ENCODE results near the gene FN1.

FN1 gene

DNA sequence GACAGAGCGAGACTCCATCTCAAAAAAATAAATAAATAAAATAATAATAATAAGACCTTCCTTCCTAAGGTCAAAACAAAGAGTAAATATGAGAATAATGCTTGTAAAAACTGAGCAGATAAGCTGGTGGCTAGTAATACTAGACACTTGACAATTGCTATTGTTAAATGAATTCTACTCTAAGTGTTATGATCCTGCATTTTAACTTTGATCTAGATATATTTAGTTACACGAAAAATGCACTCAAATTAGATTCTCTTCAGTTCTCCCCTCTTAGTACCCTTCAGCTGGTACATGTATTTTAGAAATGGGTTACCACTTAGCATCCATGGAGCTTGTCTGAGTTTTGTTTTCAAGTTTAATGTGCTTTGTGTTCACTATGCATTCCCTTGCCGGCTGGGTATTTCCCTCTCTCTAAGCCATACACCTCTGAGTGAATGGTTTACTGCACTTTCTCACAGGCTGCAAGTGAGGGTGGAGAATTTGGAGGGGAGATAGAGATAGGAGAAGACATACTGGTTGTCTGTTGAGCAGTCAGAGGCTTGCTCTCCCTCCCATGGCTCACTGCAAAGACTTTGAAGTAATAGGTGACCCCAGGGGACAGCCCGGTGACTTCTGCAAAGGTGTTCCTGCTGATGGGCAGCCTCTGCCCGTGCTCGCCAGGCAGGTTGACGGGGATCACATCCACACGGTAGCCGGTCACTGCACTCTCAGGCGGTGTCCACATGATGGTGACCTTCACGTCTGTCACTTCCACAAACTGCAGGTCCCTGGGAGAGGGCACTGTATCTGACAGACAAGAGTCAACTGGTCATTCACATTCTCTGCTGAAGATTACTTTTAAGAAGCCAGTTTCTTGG, 29.9 kb downstream of the FN1 start:
- DNase-seq = no peak

DNA sequence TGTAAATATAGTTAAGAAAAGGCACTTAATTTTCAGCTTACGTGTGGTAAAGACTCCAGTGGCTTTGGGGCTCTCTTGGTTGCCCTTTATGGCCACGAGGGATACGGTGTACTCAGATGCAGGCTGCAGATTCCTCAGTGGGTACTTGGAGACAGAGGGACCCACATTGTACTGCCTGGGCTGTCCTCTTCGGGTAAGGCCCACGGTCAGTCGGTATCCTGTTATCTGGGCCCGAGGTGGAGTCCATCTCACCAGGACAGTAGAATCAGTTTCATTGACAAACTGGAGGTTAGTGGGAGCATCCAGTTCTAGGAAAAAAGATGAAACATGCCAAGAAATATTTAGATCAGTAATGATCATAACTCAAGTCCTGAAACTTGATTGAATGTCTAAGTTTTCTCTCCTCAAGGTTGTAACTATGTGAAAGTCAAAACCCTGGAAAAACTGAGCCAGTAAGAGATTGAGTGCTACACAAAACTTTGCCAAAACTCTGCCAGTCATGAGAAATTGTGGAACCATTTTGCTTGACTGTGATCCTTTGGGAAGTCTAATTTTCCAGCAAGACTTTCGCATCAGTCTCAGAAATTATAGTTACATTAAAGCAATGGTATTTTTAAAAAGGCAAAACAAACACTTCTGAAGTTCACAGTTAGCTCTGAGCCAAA, 31.4 kb downstream of the FN1 start:
- DNase-seq = no peak

DNA sequence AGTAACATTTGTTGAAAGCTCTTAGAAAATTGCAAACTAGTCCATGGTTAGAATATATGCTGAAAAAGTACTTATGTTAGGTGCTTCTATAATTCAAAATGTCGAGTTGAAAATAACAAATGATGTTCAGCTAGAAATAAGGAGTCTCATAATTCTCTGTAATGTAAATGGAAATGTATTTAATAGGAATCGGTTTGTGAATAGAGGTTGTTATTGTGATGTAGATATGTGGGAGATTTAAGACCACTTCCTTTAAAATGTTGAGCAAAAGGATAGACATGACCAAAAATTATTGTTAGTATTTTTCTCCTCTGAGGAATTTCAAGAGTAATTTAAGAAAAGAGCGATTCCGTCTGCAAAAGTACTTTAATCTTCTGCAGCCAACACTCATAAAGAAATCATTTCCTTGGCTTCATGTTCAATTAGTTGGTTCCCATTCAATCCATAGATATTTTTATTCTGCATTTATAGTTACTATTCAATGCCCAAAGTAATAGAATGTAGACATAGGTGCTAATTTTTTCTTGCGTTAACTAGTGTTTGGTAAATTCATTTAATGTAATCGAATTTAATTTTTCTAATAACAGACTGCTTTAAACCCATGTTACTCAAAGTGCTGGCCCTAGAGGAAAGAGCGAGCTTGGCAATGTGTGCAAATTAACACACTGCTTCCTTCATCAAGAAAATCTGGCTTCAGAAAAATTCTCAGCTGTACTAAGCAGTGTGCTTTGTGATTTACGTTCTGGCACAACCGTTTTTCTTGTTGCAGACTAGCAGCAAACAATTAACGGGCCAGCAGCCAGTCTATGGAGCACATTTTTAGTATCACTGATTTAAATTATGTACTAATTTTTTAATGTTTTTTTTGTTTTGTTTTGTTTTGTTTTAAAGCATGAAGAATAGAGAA, 32.2 kb downstream of the FN1 start:
- no peak for DNase-seq

DNA sequence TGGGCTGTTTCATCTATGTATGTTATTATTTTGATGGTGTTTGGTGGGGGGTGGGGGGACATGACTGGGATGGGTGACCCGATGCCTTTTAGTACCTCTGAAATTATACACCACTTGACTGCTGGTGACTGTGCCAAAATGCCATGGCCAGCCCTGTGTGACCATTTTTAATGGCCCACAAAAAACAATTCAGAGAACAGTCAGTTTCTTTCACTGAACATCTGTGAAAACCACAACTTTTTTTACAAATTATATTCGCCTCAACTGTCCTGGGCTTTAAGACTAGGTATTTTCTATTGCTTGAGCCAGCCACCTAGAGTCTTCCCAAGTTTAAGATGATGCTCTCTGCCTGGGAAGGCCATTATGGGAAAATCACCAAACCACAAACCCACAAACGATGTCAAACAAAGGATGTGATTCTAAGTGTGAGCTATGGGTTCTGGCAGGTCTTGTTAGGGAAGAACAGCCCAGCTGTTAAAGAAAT, 33.9 kb downstream of the FN1 start:
- no peak for DNase-seq

DNA sequence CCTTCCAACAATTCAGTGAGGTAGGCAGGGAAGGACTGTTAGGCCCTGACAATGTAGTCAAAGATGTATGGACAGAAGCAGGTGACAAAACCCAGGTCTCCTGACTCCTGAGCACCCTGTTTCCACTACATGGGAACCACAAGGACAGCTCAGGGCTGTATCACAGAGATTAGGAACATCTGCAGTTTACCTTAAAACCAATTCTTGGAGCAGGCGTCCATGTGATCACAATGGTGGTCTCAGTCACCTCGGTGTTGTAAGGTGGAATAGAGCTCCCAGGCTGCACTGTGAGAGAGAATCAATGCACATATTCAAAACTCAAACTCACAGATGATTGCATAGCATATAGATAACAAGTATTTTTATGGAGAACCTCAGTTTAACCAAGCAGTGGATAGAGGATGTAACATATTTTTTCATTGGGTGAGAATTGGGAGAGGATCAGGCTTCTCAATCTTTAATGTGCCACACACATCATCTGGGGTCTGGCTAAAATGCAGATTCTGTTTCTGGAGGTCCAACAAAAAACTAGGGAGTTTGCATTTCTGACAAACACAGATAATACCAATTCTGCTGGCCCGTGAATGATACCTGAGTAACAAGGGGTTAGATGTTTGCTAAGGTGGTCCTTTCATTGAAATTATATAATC, 36.7 kb downstream of the FN1 start:
- DNase-seq = no peak

DNA sequence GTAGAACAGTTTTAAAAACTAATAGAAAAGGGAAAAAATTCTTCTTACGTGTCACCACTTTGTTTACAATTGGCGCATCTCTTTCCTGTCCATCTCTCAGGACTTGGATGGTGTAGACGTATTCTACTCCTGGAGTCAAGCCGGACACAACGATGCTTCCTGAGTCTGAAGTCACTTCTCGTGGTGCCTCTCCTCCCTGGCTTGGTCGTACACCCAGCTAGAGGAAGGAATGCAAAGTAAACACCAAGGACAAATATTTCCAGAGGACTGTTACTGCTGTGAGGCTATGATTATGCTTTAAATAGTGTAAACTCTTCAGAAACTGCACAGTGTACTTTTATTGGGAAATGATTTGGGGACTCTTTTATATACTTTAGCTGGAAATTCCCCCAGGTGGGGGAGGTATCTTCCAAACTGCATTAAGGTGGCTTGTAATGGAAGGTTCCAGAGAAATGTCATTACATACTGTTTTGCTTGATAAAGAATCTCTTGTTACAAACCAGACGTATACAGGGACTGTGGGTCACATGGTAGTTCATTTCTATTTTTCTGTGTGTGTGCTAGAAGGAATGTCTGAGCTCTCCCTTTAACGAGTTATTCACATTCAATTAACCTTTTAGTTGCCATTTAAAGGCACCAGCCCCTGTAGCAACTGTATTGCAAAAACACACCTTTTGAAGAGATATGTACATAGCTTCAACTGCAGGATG, 38.1 kb downstream of the FN1 start:
- DNase-seq = no peak

DNA sequence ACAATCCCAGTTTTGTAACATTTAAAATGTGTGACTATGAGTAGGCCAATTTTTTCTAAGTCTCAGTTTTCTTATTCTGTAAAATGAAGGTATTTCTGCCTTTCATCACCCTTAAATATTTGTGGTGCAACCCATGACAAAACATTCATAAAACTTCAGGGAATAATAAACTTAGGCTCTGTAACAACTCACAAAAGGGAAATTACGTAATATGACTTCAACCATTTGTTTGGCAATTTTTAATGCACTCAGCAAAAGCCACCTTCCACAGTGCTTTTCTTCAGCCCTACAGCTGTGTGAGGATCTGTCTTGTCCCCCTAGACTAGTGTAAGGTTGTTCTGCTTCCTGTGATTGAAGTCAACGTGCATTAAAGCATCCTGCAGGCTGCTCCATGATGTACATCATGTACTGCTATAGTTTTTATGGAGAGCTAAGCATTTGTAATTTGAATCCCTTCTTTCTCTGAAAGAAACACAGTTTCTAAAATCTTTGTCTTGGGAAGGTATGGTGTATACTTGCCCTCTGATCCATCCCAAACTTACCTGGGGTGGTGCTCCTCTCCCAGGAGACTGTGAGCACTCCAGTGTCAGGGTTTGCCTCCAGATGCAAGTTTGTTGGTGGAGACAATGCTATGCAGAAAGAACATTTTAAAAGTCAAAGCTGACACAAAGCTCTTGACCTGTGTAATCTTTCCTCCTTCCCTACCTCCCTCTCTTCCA, 39.1 kb downstream of the FN1 start:
- no peak for DNase-seq

DNA sequence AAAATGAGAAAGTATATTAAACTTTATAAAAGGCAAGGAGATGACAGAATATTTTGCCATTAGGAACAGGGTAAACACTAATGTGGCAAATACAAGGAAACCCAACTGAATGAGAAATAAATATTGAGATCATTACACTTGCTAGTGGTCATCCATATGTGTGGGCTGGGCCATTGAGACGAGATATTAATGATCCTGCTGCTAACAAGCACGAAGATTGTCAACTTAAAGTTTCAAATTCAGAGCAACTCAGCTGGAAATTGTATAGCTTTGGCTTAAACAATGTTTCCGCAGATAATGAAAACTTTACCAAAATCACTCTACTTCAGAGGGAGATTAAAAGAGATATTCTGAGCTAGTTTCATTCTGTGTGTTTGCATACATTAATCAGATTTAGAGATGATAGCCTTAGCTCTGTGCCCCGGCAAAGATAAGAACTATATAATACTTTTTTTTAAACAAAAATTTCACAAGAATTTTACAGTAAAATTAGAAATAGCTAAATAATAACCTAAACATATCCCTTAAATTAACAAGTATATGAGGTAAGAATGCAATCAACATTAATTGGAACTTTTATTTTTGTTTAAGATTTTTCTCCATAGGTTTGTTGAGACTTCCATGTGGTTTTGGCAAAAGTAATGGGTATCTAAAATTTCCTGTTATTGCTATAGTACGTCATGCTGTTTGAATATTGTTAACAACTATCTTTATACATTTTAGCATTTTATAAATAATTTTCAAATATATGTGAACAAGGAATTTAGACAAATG, 40.0 kb downstream of the FN1 start:
- DNase-seq = no peak

DNA sequence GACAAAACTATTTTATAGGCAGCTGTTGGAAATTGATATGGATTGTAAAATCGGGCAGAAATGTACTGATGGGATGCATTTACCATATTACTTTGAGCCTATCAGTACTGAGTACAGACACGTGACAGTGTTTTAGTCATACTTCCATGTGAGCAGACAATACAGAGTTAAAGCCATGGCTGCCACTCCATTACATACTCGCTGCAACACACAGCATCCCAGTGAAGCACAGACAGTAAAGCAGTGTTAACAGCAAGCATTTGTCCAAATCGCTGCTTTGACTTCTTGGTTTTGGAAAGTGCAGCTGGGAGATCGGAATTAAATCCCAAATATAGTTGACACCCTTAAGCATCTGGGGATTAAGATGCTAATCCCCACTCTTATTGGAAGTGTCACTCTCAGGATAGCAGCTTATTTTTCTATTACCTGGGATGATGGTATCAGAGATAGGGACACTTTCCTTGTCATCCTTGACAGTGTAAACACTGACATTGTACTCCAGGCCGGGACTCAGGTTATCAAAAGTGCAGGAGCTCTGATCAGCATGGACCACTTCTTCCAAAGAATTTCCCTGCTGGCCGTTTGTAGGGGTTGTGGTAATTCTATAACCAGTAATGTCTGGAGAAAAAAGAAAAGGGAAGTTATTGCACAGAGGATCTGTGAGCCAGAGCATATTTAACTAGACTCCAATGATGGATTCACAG, 41.6 kb downstream of the FN1 start:
- no peak for DNase-seq

DNA sequence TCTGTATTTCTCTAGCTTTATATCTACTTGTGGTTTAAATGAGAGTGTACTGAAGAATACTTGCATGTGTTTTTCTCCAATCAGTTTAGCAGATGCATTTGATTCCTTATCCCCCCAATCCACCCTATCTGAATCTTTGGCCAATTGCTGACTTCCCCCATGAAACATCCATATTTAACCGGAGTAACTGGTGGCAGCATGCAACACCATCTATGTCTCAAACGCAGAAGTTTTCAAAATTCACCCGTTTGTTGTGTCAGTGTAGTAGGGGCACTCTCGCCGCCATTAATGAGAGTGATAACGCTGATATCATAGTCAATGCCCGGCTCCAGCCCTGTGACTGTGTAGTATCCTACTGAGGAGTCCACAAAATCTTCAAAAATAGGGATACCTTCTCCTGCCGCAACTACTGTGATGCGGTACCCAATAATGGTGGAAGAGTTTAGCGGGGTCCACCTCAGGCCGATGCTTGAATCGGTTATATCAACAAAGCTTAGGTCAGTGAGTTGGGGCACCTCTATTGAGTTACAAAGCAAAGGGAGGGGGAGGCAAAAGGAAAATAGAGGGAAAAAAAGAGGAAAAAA, 43.1 kb downstream of the FN1 start:
- no peak for DNase-seq

DNA sequence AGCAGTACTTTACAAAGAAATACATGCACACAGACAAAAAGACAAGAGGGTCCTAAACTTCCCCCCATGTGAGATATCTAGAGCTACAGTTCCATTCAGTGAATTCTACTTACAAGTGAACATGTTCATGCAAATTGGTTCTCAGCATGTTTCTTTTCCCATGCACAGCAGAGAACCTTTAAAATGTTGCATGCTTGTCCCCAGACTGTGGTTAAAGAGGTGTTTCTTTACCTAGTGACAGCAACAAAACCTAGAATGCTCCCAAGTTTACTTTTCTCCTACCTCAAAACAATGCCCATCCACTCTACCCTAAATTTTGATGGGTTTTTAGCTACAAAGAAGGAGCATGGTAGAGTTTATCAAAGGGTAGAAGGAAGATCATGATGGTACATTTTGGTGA, 43.7 kb downstream of the FN1 start:
- no peak for DNase-seq

DNA sequence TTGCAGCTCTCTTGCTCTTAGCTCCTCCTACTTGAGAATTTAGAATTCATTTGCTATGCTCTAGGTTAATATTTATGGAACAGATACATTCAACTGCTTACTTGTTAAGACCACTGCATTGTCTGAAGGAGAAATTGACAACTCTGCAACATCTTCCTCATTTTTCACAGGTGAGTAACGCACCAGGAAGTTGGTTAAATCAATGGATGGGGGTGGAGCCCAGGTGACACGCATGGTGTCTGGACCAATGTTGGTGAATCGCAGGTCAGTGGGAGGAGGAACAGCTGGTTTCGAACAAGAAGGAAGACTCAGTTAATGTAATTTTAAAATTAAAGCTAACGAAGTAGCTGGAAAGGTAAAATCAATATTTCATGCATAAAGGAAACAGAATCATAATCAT, 44.3 kb downstream of the FN1 start:
- no peak for DNase-seq

DNA sequence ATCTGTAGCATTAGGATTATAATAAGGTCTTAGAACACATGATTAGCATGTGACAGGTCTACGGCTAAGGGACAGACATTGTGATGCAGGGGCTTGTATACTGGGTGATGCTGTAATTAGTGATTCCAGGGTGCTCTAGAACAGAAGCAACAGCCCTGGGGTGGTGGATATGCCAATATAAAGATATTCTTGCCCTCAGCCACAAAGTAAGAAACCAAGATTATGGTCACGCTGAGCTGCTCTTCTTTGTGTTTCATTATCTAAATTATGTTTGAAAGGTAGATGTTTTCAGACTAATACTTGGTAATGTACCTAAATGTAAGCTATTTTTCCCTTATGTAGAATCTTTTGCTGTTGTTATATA, 45.3 kb downstream of the FN1 start:
- DNase-seq = no peak

DNA sequence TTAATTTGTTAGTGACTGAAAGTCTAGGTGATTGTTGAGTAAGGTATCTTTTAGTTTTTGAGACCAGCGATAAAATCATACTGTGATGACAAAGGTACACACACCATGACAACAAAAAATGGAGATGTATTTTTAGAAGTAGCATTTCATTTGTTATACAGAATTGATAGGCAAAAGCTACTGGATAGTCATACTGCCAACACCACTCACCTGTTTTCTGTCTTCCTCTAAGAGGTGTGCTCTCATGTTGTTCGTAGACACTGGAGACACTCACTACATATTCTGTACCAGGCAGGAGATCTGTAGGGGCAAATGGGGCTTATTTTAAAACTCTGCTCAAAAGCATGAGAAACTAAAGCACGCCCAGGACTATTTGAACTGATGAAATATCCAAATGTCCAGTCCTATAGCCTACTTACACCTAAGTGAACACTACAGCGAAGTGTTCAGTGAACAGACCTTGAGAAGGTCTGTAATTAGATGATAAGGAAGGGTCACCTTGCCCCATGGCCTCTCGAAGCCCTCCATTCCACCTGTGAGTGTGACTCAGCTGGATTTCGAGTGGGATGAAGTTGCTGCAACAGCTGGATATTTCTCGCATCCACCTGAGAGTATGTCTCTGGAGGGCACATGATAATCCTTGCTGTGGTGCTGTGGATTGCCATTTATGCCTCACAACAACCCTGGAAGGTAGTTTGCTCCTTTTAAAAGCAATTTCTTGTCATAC, 47.7 kb downstream of the FN1 start:
- DNase-seq = no peak

DNA sequence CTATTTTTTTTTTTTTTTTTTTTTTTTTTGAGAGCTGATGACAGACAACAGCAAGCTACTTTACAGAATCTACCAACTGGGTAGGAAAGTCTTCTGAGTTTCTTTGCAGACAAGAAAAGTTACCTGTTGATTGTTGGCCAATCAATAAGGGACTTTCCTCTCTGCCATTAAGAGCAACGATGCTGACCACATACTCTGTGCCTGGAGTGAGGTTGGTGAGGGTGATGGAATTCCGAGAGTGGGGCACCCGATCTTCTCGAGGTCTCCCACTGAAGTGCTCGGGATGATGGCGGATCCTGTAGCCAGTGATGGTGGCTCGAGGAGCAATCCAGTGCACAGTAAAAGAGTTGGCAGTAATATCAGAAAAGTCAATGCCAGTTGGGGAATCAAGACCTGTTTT, 49.3 kb downstream of the FN1 start:
- no peak for DNase-seq

DNA sequence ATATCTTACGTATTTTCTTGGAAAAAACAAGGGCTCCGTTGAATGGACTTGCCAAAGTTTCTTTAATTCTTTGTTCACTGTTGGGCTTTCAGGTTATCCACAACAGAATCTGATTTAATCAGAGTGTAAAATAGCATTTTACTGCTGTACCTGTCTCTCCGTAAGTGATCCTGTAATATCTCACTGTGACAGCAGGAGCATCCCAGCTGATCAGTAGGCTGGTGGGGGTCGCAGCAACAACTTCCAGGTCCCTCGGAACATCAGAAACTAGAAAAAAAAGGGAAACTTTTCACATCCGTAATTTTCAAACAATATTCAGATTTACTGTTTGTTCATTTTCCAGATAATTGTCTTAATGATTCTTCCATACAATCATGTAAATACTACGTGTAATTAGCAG, 51.2 kb downstream of the FN1 start:
- no peak for DNase-seq

DNA sequence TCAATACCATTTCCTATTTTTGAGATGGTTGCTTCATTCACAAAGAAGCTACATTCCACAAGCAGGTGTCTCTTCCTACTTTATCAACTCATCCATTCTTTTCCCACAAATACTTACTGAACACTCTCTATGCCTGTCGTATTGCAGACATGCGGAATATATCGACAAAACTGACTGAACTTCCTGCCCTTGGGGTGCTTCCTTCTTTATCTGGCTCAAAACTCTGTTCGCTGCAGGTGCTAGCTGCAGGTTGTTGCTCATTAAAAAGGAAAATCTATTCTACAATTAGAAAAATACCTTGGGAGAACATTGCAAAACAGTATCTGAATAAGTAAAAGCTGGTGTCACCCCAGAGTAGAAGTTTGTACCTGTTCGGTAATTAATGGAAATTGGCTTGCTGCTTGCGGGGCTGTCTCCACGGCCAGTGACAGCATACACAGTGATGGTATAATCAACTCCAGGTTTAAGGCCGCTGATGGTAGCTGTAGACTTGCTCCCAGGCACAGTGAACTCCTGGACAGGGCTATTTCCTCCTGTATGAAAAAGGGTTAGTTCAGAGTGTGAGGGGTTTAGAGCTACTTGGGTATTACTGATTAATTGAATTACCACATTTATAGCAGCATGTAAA, 52.1 kb downstream of the FN1 start:
- DNase-seq = no peak

DNA sequence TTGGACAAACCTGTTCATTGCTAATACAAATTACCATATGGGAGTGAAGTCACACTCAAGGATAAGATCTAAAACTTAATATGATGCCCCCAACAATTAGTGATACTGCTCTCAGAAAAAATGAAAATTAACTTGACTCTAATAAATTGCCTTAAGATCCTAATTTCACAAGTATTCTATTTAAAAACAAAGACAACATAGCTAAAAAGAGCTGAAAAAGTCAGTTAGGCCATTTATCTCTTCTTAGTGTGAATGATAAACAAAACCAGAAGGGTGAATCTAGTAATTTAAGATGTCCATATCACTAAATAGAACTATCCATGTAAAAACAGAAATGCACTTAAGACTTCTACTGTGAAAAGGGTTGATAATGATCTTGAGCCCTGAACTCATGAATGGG, 53.4 kb downstream of the FN1 start:
- no peak for DNase-seq

DNA sequence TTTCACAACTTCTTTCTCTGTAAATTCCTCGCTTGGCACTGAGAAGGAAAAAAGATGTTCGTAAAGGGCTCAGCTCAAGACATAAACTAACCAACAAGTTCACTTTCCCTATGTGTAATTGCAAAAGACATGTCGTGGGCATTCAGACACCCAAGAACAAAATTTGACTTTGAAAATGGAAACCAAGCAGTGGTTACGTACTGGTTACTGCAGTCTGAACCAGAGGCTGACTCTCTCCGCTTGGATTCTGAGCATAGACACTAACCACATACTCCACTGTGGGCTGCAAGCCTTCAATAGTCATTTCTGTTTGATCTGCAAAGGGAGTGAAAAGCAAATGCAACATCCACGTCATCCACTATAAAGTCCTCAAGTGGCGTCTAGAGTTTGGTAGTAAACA, 53.9 kb downstream of the FN1 start:
- no peak for DNase-seq
